Neural progenitor cell (in vitro differentiated cells): Measurements from ENCODE around the gene HES4. TPM values are rescaled to one million over a fixed set of nuclear protein-coding genes. Genes with fewer than 3 reads are reported as not detected.

ENCODE experiments used
- DNase-seq: peaks from one replicate; pipeline ENCODE4 v3.0.0-alpha.2; 2016; ENCODE audit warnings: low spot score
- H2AFZ ChIP-seq: fragments of 200-600 bp; sonication (generic); replicated peaks from 2 replicates; pipeline ENCODE4 v1.6.1; 2016; ENCODE audit warnings: antibody characterized with exemption
- H3F3A ChIP-seq: fragments of 200-600 bp; sonication (generic); 2 replicates; pipeline ENCODE4 v1.6.1; 2016; ENCODE audit warnings: antibody characterized with exemption, low read depth
- H3K27ac ChIP-seq: fragments of 200-600 bp; sonication (generic); 2 replicates; pipeline ENCODE4 v1.5.1; 2016; ENCODE audit warnings: mild to moderate bottlenecking
- H3K27me3 ChIP-seq: fragments of 200-600 bp; sonication (generic); 2 replicates; pipeline ENCODE4 v1.6.1; 2016; ENCODE audit warnings: mild to moderate bottlenecking, moderate library complexity
- H3K36me3 ChIP-seq: fragments of 200-600 bp; sonication (generic); 2 replicates; pipeline ENCODE4 v1.5.1; 2016
- H3K4me1 ChIP-seq: fragments of 200-600 bp; sonication (generic); 2 replicates; pipeline ENCODE4 v1.6.1; 2016; ENCODE audit warnings: mixed run types
- H3K4me2 ChIP-seq: fragments of 200-600 bp; sonication (generic); 2 replicates; pipeline ENCODE4 v1.6.1; 2016
- H3K4me3 ChIP-seq: fragments of 200-600 bp; sonication (generic); 2 replicates; pipeline ENCODE4 v1.5.1; 2016
- H3K79me2 ChIP-seq: fragments of 200-600 bp; sonication (generic); 2 replicates; pipeline ENCODE4 v1.6.1; 2016; ENCODE audit warnings: low read depth
- H3K9ac ChIP-seq: fragments of 200-600 bp; sonication (generic); 2 replicates; pipeline ENCODE4 v1.6.1; 2016
- H3K9me3 ChIP-seq: fragments of 200-600 bp; sonication (generic); 2 replicates; pipeline ENCODE4 v1.5.1; 2016; ENCODE audit warnings: low read depth
- H4K20me1 ChIP-seq: fragments of 200-600 bp; sonication (generic); 2 replicates; pipeline ENCODE4 v1.6.1; 2016; ENCODE audit warnings: low read depth
- H3K27ac Mint-ChIP-seq: 3 replicates; pipeline ENCODE4 v1.8.0; 2021; ENCODE audit warnings: mixed read lengths
- H3K27me3 Mint-ChIP-seq: 2 replicates; pipeline ENCODE4 v1.8.0; 2022; ENCODE audit warnings: low read depth, mild to moderate bottlenecking, inconsistent platforms, moderate library complexity, mixed read lengths; ENCODE audit not compliant: insufficient read depth
- H3K36me3 Mint-ChIP-seq: 3 replicates; pipeline ENCODE4 v1.8.0; 2021; ENCODE audit warnings: mixed read lengths
- H3K4me1 Mint-ChIP-seq: 3 replicates; pipeline ENCODE4 v1.8.0; 2021; ENCODE audit warnings: mixed read lengths
- H3K4me3 Mint-ChIP-seq: 3 replicates; pipeline ENCODE4 v1.8.0; 2021; ENCODE audit warnings: mild to moderate bottlenecking, moderate library complexity, mixed read lengths
- H3K9me3 Mint-ChIP-seq: 3 replicates; pipeline ENCODE4 v1.8.0; 2020; ENCODE audit warnings: mixed read lengths
- CTCF ChIP-seq: fragments of 200-600 bp; sonication (generic); IDR thresholded peaks from 2 replicates; pipeline ENCODE4 v1.5.1; 2017; ENCODE audit warnings: antibody characterized with exemption, mild to moderate bottlenecking
- EZH2 ChIP-seq: fragments of 200-600 bp; sonication (generic); IDR thresholded peaks from 2 replicates; pipeline ENCODE4 v1.6.1; 2017; ENCODE audit warnings: antibody characterized with exemption, mild to moderate bottlenecking, moderate library complexity
- EZH2phosphoT487 ChIP-seq: fragments of 200-600 bp; sonication (generic); IDR thresholded peaks from 2 replicates; pipeline ENCODE4 v1.6.1; 2017; ENCODE audit warnings: antibody characterized with exemption
- total RNA-seq: library from RNA; depleted of rRNA; stranded (reverse); fragments of >200 nt; gene quantifications from 2 replicates; pipeline ENCODE4 v1.2.3, GENCODE V29; 2015; ENCODE audit warnings: low replicate concordance

HES4 gene
- total RNA-seq, 1 donor from 2014 or later = 7.6 TPM

- Histone ChIP-seq H3K4me3 (no peak overlapping the region), H3F3A (peaks cover 7% of the 10 kb centered on the region), H3K4me2 (peak overlapping the region; percentile 47), H3K4me1 (peaks cover 34% of the 10 kb centered on the region), H2AFZ (no peak overlapping the region), H3K79me2 (peaks cover 39% of the 10 kb centered on the region), H3K9me3 (no peaks in the 10 kb centered on the region), H3K9ac (no peak overlapping the region), H3K27me3 (no peaks in the 10 kb centered on the region), H4K20me1 (peaks cover 67% of the 10 kb centered on the region), H3K36me3 (no peaks in the 10 kb centered on the region), H3K27ac (no peak overlapping the region)
- Mint-ChIP-seq H3K4me3 (no peak overlapping the region), H3K4me1 (peaks cover 21% of the 10 kb centered on the region), H3K9me3 (no peaks in the 10 kb centered on the region), H3K27me3 (peaks cover 7% of the 10 kb centered on the region), H3K36me3 (peaks cover 1% of the 10 kb centered on the region), H3K27ac (no peak overlapping the region)
- peak; percentile 79 for DNase-seq
- TF ChIP-seq EZH2 (no peak), EZH2phosphoT487 (no peak), CTCF (no peak)
Observed at GRCh38 chr1:1024771-1025699, 25.1 kb upstream of the HES4 start.

GRCh38 chr1:1024149-1024770 is 24.4 kb upstream of the HES4 start:
- Histone ChIP-seq H3K4me3 (no peak overlapping the region), H2AFZ (no peak overlapping the region), H3K79me2 (peaks cover 39% of the 10 kb centered on the region), H3K9ac (no peak overlapping the region), H3K9me3 (no peaks in the 10 kb centered on the region), H3K27me3 (no peaks in the 10 kb centered on the region), H3K36me3 (no peaks in the 10 kb centered on the region), H3F3A (peaks cover 7% of the 10 kb centered on the region), H3K27ac (no peak overlapping the region), H4K20me1 (peaks cover 67% of the 10 kb centered on the region), H3K4me2 (peak overlapping the region; percentile 47), H3K4me1 (peaks cover 34% of the 10 kb centered on the region)
- no peak for DNase-seq
- TF ChIP-seq EZH2phosphoT487 (no peak), EZH2 (no peak)
- H3K36me3 Mint-ChIP-seq = peaks cover 1% of the 10 kb centered on the region
- peaks cover 7% of the 10 kb centered on the region for H3K27me3 Mint-ChIP-seq
- no peaks in the 10 kb centered on the region for H3K9me3 Mint-ChIP-seq
- H3K4me1 Mint-ChIP-seq = peaks cover 21% of the 10 kb centered on the region
- no peak overlapping the region for H3K27ac Mint-ChIP-seq
- H3K4me3 Mint-ChIP-seq = no peak overlapping the region

GRCh38 chr1:1023700-1024099 is 23.8 kb upstream of the HES4 start:
- H3K4me1 ChIP-seq = peaks cover 34% of the 10 kb centered on the region
- Mint-ChIP-seq H3K9me3 (no peaks in the 10 kb centered on the region), H3K4me1 (peaks cover 21% of the 10 kb centered on the region), H3K4me3 (peak overlapping the region; percentile 46), H3K36me3 (peaks cover 1% of the 10 kb centered on the region), H3K27me3 (peaks cover 10% of the 10 kb centered on the region), H3K27ac (no peak overlapping the region)
- H3F3A ChIP-seq = peaks cover 10% of the 10 kb centered on the region
- H3K27me3 ChIP-seq = no peaks in the 10 kb centered on the region
- H3K27ac ChIP-seq = no peak overlapping the region
- no peak overlapping the region for H2AFZ ChIP-seq
- no peak overlapping the region for H3K4me3 ChIP-seq
- H3K4me2 ChIP-seq = no peak overlapping the region
- no peaks in the 10 kb centered on the region for H3K9me3 ChIP-seq
- TF ChIP-seq EZH2 (no peak), EZH2phosphoT487 (no peak), CTCF (no peak)
- no peak for DNase-seq
- peaks cover 39% of the 10 kb centered on the region for H3K79me2 ChIP-seq
- peaks cover 67% of the 10 kb centered on the region for H4K20me1 ChIP-seq
- no peaks in the 10 kb centered on the region for H3K36me3 ChIP-seq
- no peak overlapping the region for H3K9ac ChIP-seq
